ENCODE data around the gene PLCB2. TPM values are rescaled to one million over a fixed set of nuclear protein-coding genes. Genes with fewer than 3 reads are reported as not detected.

PLCB2 gene
- total RNA-seq, 4 donors from 2014 or later = 1.5 to 13.5 (median 8.8) TPM

GRCh38 chr15:40301467-40302179, 6.1 kb downstream of the PLCB2 start:
- WGBS, 2 donors (ENCODE audit: low coverage in 1 of 2) = 26 to 55% methylated on average over 8 to 10 of the region's 12 CpGs
- peaks cover 0 to 6% of the 10 kb centered on the region in 2 donors for H3K36me3 ChIP-seq
- TF ChIP-seq POLR2A (IDR thresholded peaks at IDR 0.05) (no peak), POLR2AphosphoS5 (IDR thresholded peaks at IDR 0.05) (no peak), CTCF (IDR thresholded peaks at IDR 0.05) (no peak), EP300 (IDR thresholded peaks at IDR 0.05) (no peak)

GRCh38 chr15:40300771-40301170, 7.0 kb downstream of the PLCB2 start:
- no peak for TF ChIP-seq EP300 (IDR thresholded peaks at IDR 0.05)
- TF ChIP-seq POLR2AphosphoS5 (IDR thresholded peaks at IDR 0.05) = no peak
- TF ChIP-seq CTCF (IDR thresholded peaks at IDR 0.05) = no peak
- no peak for TF ChIP-seq POLR2A (IDR thresholded peaks at IDR 0.05)
- Histone ChIP-seq H3K27ac (no peak overlapping the region), H3K4me3 (no peak overlapping the region), H3K4me1 (peaks cover 0 to 5% (median 0%) of the 10 kb centered on the region in 3 donors), H3K27me3 (peaks cover 14% of the 10 kb centered on the region), H3K36me3 (peaks cover 0 to 6% of the 10 kb centered on the region in 2 donors), H3K9me3 (peaks cover 0 to 22% (median 0%) of the 10 kb centered on the region in 3 donors)
- ATAC-seq = no peak
- 83% methylated on average over 1 of the region's 2 CpGs; no CpG with 5 or more reads in 1 of the 2 donors for WGBS, 2 donors (ENCODE audit: low coverage in 1 of 2)

More at GRCh38 chr15:40301467-40302179, 6.1 kb downstream of the PLCB2 start:
- peaks cover 14% of the 10 kb centered on the region for H3K27me3 ChIP-seq
- no peak overlapping the region for H3K27ac ChIP-seq
- peaks cover 0 to 22% (median 0%) of the 10 kb centered on the region in 3 donors for H3K9me3 ChIP-seq
- no peaks in the 10 kb centered on the region for H3K4me1 ChIP-seq
- ATAC-seq = no peak
- H3K4me3 ChIP-seq = no peak overlapping the region

GRCh38 chr15:40300367-40300766, 7.4 kb downstream of the PLCB2 start:
- peaks cover 0 to 22% (median 0%) of the 10 kb centered on the region in 3 donors for H3K9me3 ChIP-seq
- peaks cover 0 to 9% (median 0%) of the 10 kb centered on the region in 3 donors for H3K4me1 ChIP-seq
- H3K27me3 ChIP-seq = peaks cover 14% of the 10 kb centered on the region
- no peak overlapping the region for H3K4me3 ChIP-seq
- WGBS, 2 donors (ENCODE audit: low coverage in 1 of 2) = 93 to 95% methylated on average over 2 of the region's 2 CpGs
- H3K27ac ChIP-seq = no peak overlapping the region
- no peak for TF ChIP-seq POLR2A (IDR thresholded peaks at IDR 0.05)
- no peak for TF ChIP-seq CTCF (IDR thresholded peaks at IDR 0.05)
- no peak for TF ChIP-seq EP300 (IDR thresholded peaks at IDR 0.05)
- no peak for TF ChIP-seq POLR2AphosphoS5 (IDR thresholded peaks at IDR 0.05)
- H3K36me3 ChIP-seq = peaks cover 0 to 6% of the 10 kb centered on the region in 2 donors
- ATAC-seq = no peak

GRCh38 chr15:40298216-40298935, 9.4 kb downstream of the PLCB2 start:
- H3K27me3 ChIP-seq = peaks cover 11% of the 10 kb centered on the region
- peaks cover 0 to 9% (median 0%) of the 10 kb centered on the region in 3 donors for H3K4me1 ChIP-seq
- H3K27ac ChIP-seq = no peak overlapping the region
- no CpG with 5 or more reads among the region's 17 CpGs for WGBS, 2 donors (ENCODE audit: low coverage in 1 of 2)
- no peak overlapping the region for H3K4me3 ChIP-seq
- ATAC-seq = no peak
- peaks cover 0 to 22% (median 0%) of the 10 kb centered on the region in 3 donors for H3K9me3 ChIP-seq
- TF ChIP-seq EP300 (IDR thresholded peaks at IDR 0.05) (no peak), POLR2A (IDR thresholded peaks at IDR 0.05) (no peak), CTCF (IDR thresholded peaks at IDR 0.05) (no peak), POLR2AphosphoS5 (IDR thresholded peaks at IDR 0.05) (no peak)
- peaks cover 0 to 6% of the 10 kb centered on the region in 2 donors for H3K36me3 ChIP-seq

Measured in gastroesophageal sphincter (tissue), 4 donors.